ENCODE data around the gene DNMT3B. TPM values are rescaled to one million over a fixed set of nuclear protein-coding genes. Genes with fewer than 3 reads are reported as not detected.

DNMT3B gene
- polyA plus RNA-seq, 4 donors = 0.45 to 2.3 (median 1.1) TPM; not detected in 1

- no peak for DNase-seq
- peaks cover 0 to 7% (median 0%) of the 10 kb centered on the region in 3 donors for H3K4me1 ChIP-seq (ENCODE audit: control insufficient read depth in 3 of 3, insufficient read depth in 2 of 3, low read depth in 1 of 3, low read length in 2 of 3)
- FAIRE-seq = no peak
- WGBS, 3 donors = 88 to 93% (median 92%) methylated on average over 5 of the region's 5 CpGs
- no peaks in the 10 kb centered on the region for H3K9me3 ChIP-seq (ENCODE audit: control insufficient read depth in 2 of 2, insufficient read depth in 1 of 2, low read depth in 1 of 2, low read length in 1 of 2)
- no peak overlapping the region for H3K4me3 ChIP-seq (ENCODE audit: low read depth in 1 of 3, low read length in 3 of 3)
- no peak overlapping the region for H3K27ac ChIP-seq (ENCODE audit: low read depth in 1 of 3, low read length in 2 of 3)
- H3K27me3 ChIP-seq (ENCODE audit: control insufficient read depth in 3 of 3, insufficient read depth in 3 of 3, low read length in 3 of 3) = no peaks in the 10 kb centered on the region
- peaks cover 0 to 4% (median 0%) of the 10 kb centered on the region in 3 donors for H3K36me3 ChIP-seq (ENCODE audit: control insufficient read depth in 3 of 3, insufficient read depth in 2 of 3, low read depth in 1 of 3, low read length in 3 of 3)
These were observed 21.0 kb upstream of the DNMT3B start for GRCh38 chr20:32741151-32741550.

GRCh38 chr20:32742322-32743236 lies 19.6 kb upstream of the DNMT3B start:
- Histone ChIP-seq H3K36me3 (ENCODE audit: control insufficient read depth in 3 of 3, insufficient read depth in 2 of 3, low read depth in 1 of 3, low read length in 3 of 3) (peaks cover 0 to 4% (median 0%) of the 10 kb centered on the region in 3 donors), H3K27me3 (ENCODE audit: control insufficient read depth in 3 of 3, insufficient read depth in 3 of 3, low read length in 3 of 3) (no peaks in the 10 kb centered on the region), H3K4me3 (ENCODE audit: low read depth in 1 of 3, low read length in 3 of 3) (peak overlapping the region; percentile 67 to 85 (median 76)), H3K9me3 (ENCODE audit: control insufficient read depth in 2 of 2, insufficient read depth in 1 of 2, low read depth in 1 of 2, low read length in 1 of 2) (no peaks in the 10 kb centered on the region), H3K4me1 (ENCODE audit: control insufficient read depth in 3 of 3, insufficient read depth in 2 of 3, low read depth in 1 of 3, low read length in 2 of 3) (peaks cover 0 to 7% (median 0%) of the 10 kb centered on the region in 3 donors), H3K27ac (ENCODE audit: low read depth in 1 of 3, low read length in 2 of 3) (peak overlapping the region; percentile 7 to 85 (median 25))
- DNase-seq (no peak), FAIRE-seq (no peak)
- 10 to 13% (median 12%) methylated on average over 23 to 25 of the region's 25 CpGs for WGBS, 3 donors

GRCh38 chr20:32743237-32744112 lies 18.7 kb upstream of the DNMT3B start, which contains the start of gene COMMD7:
Gene COMMD7, minus strand, starts transcription at chr20:32743467. Its CDS starts 76 bp downstream, at chr20:32743391.
- FAIRE-seq = no peak
- H3K27ac ChIP-seq (ENCODE audit: low read depth in 1 of 3, low read length in 2 of 3) = peak within 1 kb of the TSS; percentile 25 to 85 (median 45)
- 1% methylated on average over 42 to 64 of the region's 64 CpGs for WGBS, 3 donors

GRCh38 chr20:32749914-32750637 lies 12.1 kb upstream of the DNMT3B start:
- H3K36me3 ChIP-seq (ENCODE audit: control insufficient read depth in 3 of 3, insufficient read depth in 2 of 3, low read depth in 1 of 3, low read length in 3 of 3) = no peaks in the 10 kb centered on the region
- no peak for FAIRE-seq

More at GRCh38 chr20:32743237-32744112, 18.7 kb upstream of the DNMT3B start, which contains the start of gene COMMD7:
- no peaks in the 10 kb centered on the region for H3K9me3 ChIP-seq (ENCODE audit: control insufficient read depth in 2 of 2, insufficient read depth in 1 of 2, low read depth in 1 of 2, low read length in 1 of 2)
- H3K27me3 ChIP-seq (ENCODE audit: control insufficient read depth in 3 of 3, insufficient read depth in 3 of 3, low read length in 3 of 3) = no peaks in the 10 kb centered on the region
- peak; percentile 42 to 83 for DNase-seq
- peak within 1 kb of the TSS; percentile 67 to 85 (median 76) for H3K4me3 ChIP-seq (ENCODE audit: low read depth in 1 of 3, low read length in 3 of 3)
- H3K36me3 ChIP-seq (ENCODE audit: control insufficient read depth in 3 of 3, insufficient read depth in 2 of 3, low read depth in 1 of 3, low read length in 3 of 3) = no peaks in the 10 kb centered on the region
- H3K4me1 ChIP-seq (ENCODE audit: control insufficient read depth in 3 of 3, insufficient read depth in 2 of 3, low read depth in 1 of 3, low read length in 2 of 3) = peaks cover 0 to 7% (median 0%) of the 10 kb centered on the region in 3 donors

GRCh38 chr20:32751293-32751692 lies 10.9 kb upstream of the DNMT3B start:
- DNase-seq = no peak
- H3K27ac ChIP-seq (ENCODE audit: low read depth in 1 of 3, low read length in 2 of 3) = no peak overlapping the region
- H3K4me3 ChIP-seq (ENCODE audit: low read depth in 1 of 3, low read length in 3 of 3) = no peak overlapping the region
- H3K9me3 ChIP-seq (ENCODE audit: control insufficient read depth in 2 of 2, insufficient read depth in 1 of 2, low read depth in 1 of 2, low read length in 1 of 2) = no peaks in the 10 kb centered on the region
- no peaks in the 10 kb centered on the region for H3K4me1 ChIP-seq (ENCODE audit: control insufficient read depth in 3 of 3, insufficient read depth in 2 of 3, low read depth in 1 of 3, low read length in 2 of 3)
- no peaks in the 10 kb centered on the region for H3K36me3 ChIP-seq (ENCODE audit: control insufficient read depth in 3 of 3, insufficient read depth in 2 of 3, low read depth in 1 of 3, low read length in 3 of 3)
- FAIRE-seq = no peak
- no peaks in the 10 kb centered on the region for H3K27me3 ChIP-seq (ENCODE audit: control insufficient read depth in 3 of 3, insufficient read depth in 3 of 3, low read length in 3 of 3)

More at GRCh38 chr20:32749914-32750637, 12.1 kb upstream of the DNMT3B start:
- no peak overlapping the region for H3K27ac ChIP-seq (ENCODE audit: low read depth in 1 of 3, low read length in 2 of 3)
- 75 to 83% (median 79%) methylated on average over 11 of the region's 11 CpGs for WGBS, 3 donors
- no peak overlapping the region for H3K4me3 ChIP-seq (ENCODE audit: low read depth in 1 of 3, low read length in 3 of 3)
- no peaks in the 10 kb centered on the region for H3K4me1 ChIP-seq (ENCODE audit: control insufficient read depth in 3 of 3, insufficient read depth in 2 of 3, low read depth in 1 of 3, low read length in 2 of 3)
- DNase-seq = no peak
- no peaks in the 10 kb centered on the region for H3K27me3 ChIP-seq (ENCODE audit: control insufficient read depth in 3 of 3, insufficient read depth in 3 of 3, low read length in 3 of 3)
- no peaks in the 10 kb centered on the region for H3K9me3 ChIP-seq (ENCODE audit: control insufficient read depth in 2 of 2, insufficient read depth in 1 of 2, low read depth in 1 of 2, low read length in 1 of 2)

GRCh38 chr20:32751702-32752457 lies 10.3 kb upstream of the DNMT3B start:
- no peaks in the 10 kb centered on the region for H3K9me3 ChIP-seq (ENCODE audit: control insufficient read depth in 2 of 2, insufficient read depth in 1 of 2, low read depth in 1 of 2, low read length in 1 of 2)
- 83 to 89% (median 85%) methylated on average over 6 of the region's 6 CpGs for WGBS, 3 donors
- no peak overlapping the region for H3K27ac ChIP-seq (ENCODE audit: low read depth in 1 of 3, low read length in 2 of 3)
- DNase-seq = no peak
- no peak overlapping the region for H3K4me3 ChIP-seq (ENCODE audit: low read depth in 1 of 3, low read length in 3 of 3)
- no peak for FAIRE-seq
- H3K36me3 ChIP-seq (ENCODE audit: control insufficient read depth in 3 of 3, insufficient read depth in 2 of 3, low read depth in 1 of 3, low read length in 3 of 3) = no peaks in the 10 kb centered on the region
- no peaks in the 10 kb centered on the region for H3K4me1 ChIP-seq (ENCODE audit: control insufficient read depth in 3 of 3, insufficient read depth in 2 of 3, low read depth in 1 of 3, low read length in 2 of 3)
- H3K27me3 ChIP-seq (ENCODE audit: control insufficient read depth in 3 of 3, insufficient read depth in 3 of 3, low read length in 3 of 3) = no peaks in the 10 kb centered on the region

- Histone ChIP-seq H3K4me1 (ENCODE audit: control insufficient read depth in 3 of 3, insufficient read depth in 2 of 3, low read depth in 1 of 3, low read length in 2 of 3) (no peaks in the 10 kb centered on the region), H3K27me3 (ENCODE audit: control insufficient read depth in 3 of 3, insufficient read depth in 3 of 3, low read length in 3 of 3) (no peaks in the 10 kb centered on the region), H3K4me3 (ENCODE audit: low read depth in 1 of 3, low read length in 3 of 3) (no peak overlapping the region), H3K27ac (ENCODE audit: low read depth in 1 of 3, low read length in 2 of 3) (no peak overlapping the region), H3K36me3 (ENCODE audit: control insufficient read depth in 3 of 3, insufficient read depth in 2 of 3, low read depth in 1 of 3, low read length in 3 of 3) (no peaks in the 10 kb centered on the region), H3K9me3 (ENCODE audit: control insufficient read depth in 2 of 2, insufficient read depth in 1 of 2, low read depth in 1 of 2, low read length in 1 of 2) (no peaks in the 10 kb centered on the region)
- DNase-seq = no peak
- no peak for FAIRE-seq
- 60 to 64% (median 62%) methylated on average over 10 of the region's 10 CpGs for WGBS, 3 donors
These were observed 9.5 kb upstream of the DNMT3B start for GRCh38 chr20:32752458-32753250.

All from small intestine (tissue), 7 donors.